GM18873 (cell line): ENCODE measurements around the gene VPREB3.
"Not testable (repeated sequence)": the region's sequence is repeated elsewhere in the genome, so short reads cannot be mapped to it uniquely, and the experiment has no call there.

Source experiments
- ATAC-seq: cut with Tn5 transposase; IDR thresholded peaks from one replicate; pipeline ENCODE4 v1.9.1; 2021; ENCODE audit warnings: mild to moderate bottlenecking, moderate library complexity, moderate number of reproducible peaks; ENCODE audit not compliant: unreplicated experiment, low FRiP score

The VPREB3 gene

GRCh38 chr22:23745791-23746190 lies 8.4 kb downstream of the VPREB3 start:
- no peak for ATAC-seq

GRCh38 chr22:23744485-23744884 lies 9.7 kb downstream of the VPREB3 start:
- no peak for ATAC-seq

- no peak for ATAC-seq
These were observed 10.2 kb downstream of the VPREB3 start for GRCh38 chr22:23744001-23744400.

GRCh38 chr22:23743303-23743705 lies 10.9 kb downstream of the VPREB3 start:
- ATAC-seq = no peak

- no peak for ATAC-seq
These were observed 11.5 kb downstream of the VPREB3 start for GRCh38 chr22:23742505-23743264.

GRCh38 chr22:23737696-23738095 lies 16.5 kb downstream of the VPREB3 start:
- ATAC-seq = no peak

GRCh38 chr22:23728108-23728507 lies 26.1 kb downstream of the VPREB3 start:
- ATAC-seq = not testable (repeated sequence)

- ATAC-seq = no peak
These were observed 31.5 kb downstream of the VPREB3 start for GRCh38 chr22:23722724-23723123.

GRCh38 chr22:23722160-23722559 lies 32.1 kb downstream of the VPREB3 start:
- no peak for ATAC-seq

GRCh38 chr22:23720855-23721254 lies 33.4 kb downstream of the VPREB3 start:
- ATAC-seq = no peak

- ATAC-seq = no peak
These were observed 35.7 kb downstream of the VPREB3 start for GRCh38 chr22:23718371-23719165.

- ATAC-seq = peak; percentile 53
These were observed 37.1 kb downstream of the VPREB3 start for GRCh38 chr22:23716811-23717801.

- ATAC-seq = no peak
These were observed 38.3 kb downstream of the VPREB3 start for GRCh38 chr22:23715806-23716375.

GRCh38 chr22:23714596-23715578 lies 39.3 kb downstream of the VPREB3 start:
- ATAC-seq = no peak

GRCh38 chr22:23713696-23714595 lies 40.3 kb downstream of the VPREB3 start:
- no peak for ATAC-seq

- ATAC-seq = no peak
These were observed 42.0 kb downstream of the VPREB3 start for GRCh38 chr22:23712256-23712655.

GRCh38 chr22:23709107-23709506 lies 45.1 kb downstream of the VPREB3 start:
- no peak for ATAC-seq

- no peak for ATAC-seq
These were observed 46.0 kb downstream of the VPREB3 start for GRCh38 chr22:23708270-23708669.
